Uterus (tissue), 2 donors: ENCODE data around the gene CBFB.

Source experiments
- CTCF ChIP-seq, 4 experiments: fragments of 200-600 bp in 2 of 4; fragments of 450-650 bp in 2 of 4; sonication (generic) in 2 of 4; IDR thresholded peaks; one replicate each; pipeline ENCODE4 v1.5.1; 2016 to 2019; ENCODE audit warnings: antibody characterized with exemption in 4 of 4, mild to moderate bottlenecking in 2 of 4, moderate library complexity in 1 of 4
- POLR2A ChIP-seq, 2 donors: fragments of 450-650 bp; IDR thresholded peaks; one replicate each; pipeline ENCODE4 v1.6.1; 2016; ENCODE audit warnings: antibody characterized with exemption in 2 of 2, mild to moderate bottlenecking in 1 of 2, moderate library complexity in 1 of 2

- TF ChIP-seq CTCF (IDR thresholded peaks at IDR 0.05) (no peak), POLR2A (IDR thresholded peaks at IDR 0.05) (no peak)
Observed at GRCh38 chr16:67128887-67129286, 99.9 kb downstream of the CBFB start.
